Prostate gland (tissue), 2 donors: Measurements from ENCODE around the gene OTX2. TPM values are rescaled to one million over a fixed set of nuclear protein-coding genes. Genes with fewer than 3 reads are reported as not detected.

Source experiments
- DNase-seq: peaks from one replicate; pipeline ENCODE4 v3.0.0-alpha.2; 2019; ENCODE audit warnings: low spot score
- H3K27ac ChIP-seq, 2 donors: fragments of 200-600 bp; sonication (generic); 2 replicates each; pipeline ENCODE4 v1.5.1; 2017 to 2019
- H3K27me3 ChIP-seq: fragments of 200-600 bp; sonication (generic); replicated peaks from 2 replicates; pipeline ENCODE4 v1.5.1; 2019; ENCODE audit not compliant: insufficient read depth
- H3K36me3 ChIP-seq, 2 donors: fragments of 200-600 bp; sonication (generic); 1 replicate in 1 of 2; 2 replicates in 1 of 2; pipeline versions ENCODE4 v1.5.1 to v1.8.1; 2017 to 2019
- H3K4me1 ChIP-seq: fragments of 200-600 bp; sonication (generic); replicated peaks from 2 replicates; pipeline ENCODE4 v1.5.1; 2019
- H3K4me3 ChIP-seq, 2 donors: fragments of 200-600 bp; sonication (generic); 2 replicates each; pipeline ENCODE4 v1.5.1; 2017 to 2019
- H3K9me3 ChIP-seq: fragments of 200-600 bp; sonication (generic); 2 replicates; pipeline ENCODE4 v1.5.1; 2017
- POLR2A ChIP-seq: fragments of 450-650 bp; IDR thresholded peaks from one replicate; pipeline ENCODE4 v1.6.1; 2016; ENCODE audit warnings: antibody characterized with exemption, mild to moderate bottlenecking
- POLR2AphosphoS5 ChIP-seq: sonication (generic); formaldehyde crosslinking; IDR thresholded peaks from one replicate; pipeline ENCODE4 v1.6.1; 2017; ENCODE audit warnings: antibody characterized with exemption
- WGBS: methylation state at CpG from one replicate; pipeline ENCODE4 v1.1.5; 2018; 5-methylcytosine and 5-hydroxymethylcytosine counted together
- intact Hi-C: fragments of 100-400 bp; cut with DNase I; formaldehyde crosslinking; loops from one replicate; pipeline ENCODE4 v1.14.2; 2022
- total RNA-seq, 2 donors: library from RNA; depleted of rRNA; stranded (reverse); fragments of >200 nt; gene quantifications; one replicate each; pipeline ENCODE4 v1.1.0, GENCODE V29; 2016
- TF ChIP-seq, protein P1 (sequence below), 4 experiments: fragments of 200-600 bp in 2 of 4; fragments of 450-650 bp in 2 of 4; sonication (generic) in 2 of 4; IDR thresholded peaks; 1 replicate in 3 of 4; 2 replicates in 1 of 4; pipeline ENCODE4 v1.5.1; 2016 to 2019; ENCODE audit warnings: antibody characterized with exemption in 4 of 4, mild to moderate bottlenecking in 2 of 4, moderate library complexity in 2 of 4

Gene OTX2
- total RNA-seq, 2 donors from 2014 or later = not detected

DNA sequence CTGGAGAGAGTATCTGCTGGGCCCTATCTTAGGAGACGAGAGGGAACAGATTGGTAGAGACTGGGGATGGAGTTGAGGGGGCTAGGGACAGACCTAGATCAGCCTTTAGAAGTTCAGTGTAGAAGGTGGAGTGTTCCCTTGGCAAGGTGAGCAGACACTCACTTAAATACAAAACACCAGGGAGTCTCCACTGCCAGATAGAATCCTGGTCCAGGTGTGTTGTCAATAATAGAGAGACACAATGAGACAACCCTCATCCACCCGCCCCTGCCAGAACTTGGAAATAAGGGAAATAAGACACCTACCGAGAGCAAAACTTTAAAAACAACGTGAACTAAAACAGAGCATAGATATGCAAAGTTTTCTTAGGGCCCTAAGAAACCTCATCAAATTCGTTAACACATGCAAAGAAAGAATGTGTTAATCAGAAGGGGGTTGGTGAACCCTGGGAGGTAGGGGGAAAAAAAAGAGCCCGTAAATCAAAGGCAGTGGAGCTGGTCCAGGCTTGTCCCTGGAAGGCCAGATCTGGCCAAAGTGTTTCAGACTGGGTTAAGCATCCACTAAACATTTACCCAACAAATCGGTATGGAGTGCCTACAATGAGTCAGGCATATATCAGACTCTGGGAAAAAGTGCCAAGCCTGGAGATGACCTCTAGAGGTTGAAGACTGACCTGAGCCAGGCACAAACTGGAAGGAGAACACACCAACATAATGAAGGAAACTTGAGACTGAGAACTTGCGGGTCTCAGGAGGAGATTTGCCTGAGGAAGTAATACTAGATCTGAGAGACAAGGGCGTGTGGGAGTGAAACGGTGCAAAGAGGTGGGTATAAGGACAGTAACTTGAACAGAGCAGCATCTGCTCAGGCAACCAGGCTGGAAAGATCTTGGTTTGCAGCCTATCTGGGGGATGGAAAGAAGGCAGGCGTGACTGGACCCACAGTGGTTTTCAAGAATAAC lies 37.0 kb upstream of the OTX2 start:
- TF ChIP-seq, protein P1, sequence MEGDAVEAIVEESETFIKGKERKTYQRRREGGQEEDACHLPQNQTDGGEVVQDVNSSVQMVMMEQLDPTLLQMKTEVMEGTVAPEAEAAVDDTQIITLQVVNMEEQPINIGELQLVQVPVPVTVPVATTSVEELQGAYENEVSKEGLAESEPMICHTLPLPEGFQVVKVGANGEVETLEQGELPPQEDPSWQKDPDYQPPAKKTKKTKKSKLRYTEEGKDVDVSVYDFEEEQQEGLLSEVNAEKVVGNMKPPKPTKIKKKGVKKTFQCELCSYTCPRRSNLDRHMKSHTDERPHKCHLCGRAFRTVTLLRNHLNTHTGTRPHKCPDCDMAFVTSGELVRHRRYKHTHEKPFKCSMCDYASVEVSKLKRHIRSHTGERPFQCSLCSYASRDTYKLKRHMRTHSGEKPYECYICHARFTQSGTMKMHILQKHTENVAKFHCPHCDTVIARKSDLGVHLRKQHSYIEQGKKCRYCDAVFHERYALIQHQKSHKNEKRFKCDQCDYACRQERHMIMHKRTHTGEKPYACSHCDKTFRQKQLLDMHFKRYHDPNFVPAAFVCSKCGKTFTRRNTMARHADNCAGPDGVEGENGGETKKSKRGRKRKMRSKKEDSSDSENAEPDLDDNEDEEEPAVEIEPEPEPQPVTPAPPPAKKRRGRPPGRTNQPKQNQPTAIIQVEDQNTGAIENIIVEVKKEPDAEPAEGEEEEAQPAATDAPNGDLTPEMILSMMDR (IDR thresholded peaks at IDR 0.05) = no peak
- Histone ChIP-seq H3K27me3 (no peaks in the 10 kb centered on the region), H3K4me1 (no peaks in the 10 kb centered on the region), H3K4me3 (no peak overlapping the region), H3K9me3 (no peaks in the 10 kb centered on the region), H3K27ac (no peak overlapping the region), H3K36me3 (no peaks in the 10 kb centered on the region)
- no peak for DNase-seq
- 36% methylated on average over 11 of the region's 11 CpGs for WGBS
- intact Hi-C loops = no loop called here

DNA sequence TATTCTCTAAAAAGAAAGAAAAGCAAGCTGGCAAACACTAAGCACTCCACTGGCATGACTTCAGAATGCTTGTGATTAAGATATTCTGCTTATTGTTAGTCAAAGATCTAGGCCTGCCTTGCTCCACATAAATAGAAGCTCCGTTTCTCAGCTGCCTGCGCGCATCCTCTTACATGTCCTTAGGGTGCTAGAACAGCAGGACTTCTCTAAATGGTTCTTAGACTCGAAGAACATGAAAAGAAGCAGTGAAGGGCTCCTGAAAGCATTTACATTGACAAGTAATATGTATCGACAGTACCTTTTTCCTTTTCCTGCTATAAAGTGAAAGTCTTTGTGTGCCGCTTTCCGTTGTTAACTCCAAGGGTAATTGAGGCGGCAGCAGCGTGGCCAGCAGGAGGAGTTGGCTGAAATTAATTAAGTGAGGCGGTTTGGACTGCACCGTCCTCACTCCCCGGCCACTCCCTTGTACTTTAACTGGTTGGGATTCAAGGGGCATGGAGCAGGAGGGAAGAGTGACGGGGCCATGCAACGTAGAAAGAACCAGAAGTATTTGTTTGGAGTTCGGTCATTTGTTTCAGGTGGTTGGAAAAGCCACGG lies 34.2 kb upstream of the OTX2 start:
- TF ChIP-seq, protein P1 (IDR thresholded peaks at IDR 0.05) = no peak
- no peak for TF ChIP-seq POLR2AphosphoS5
- no peak for TF ChIP-seq POLR2A
- Histone ChIP-seq H3K4me1 (no peaks in the 10 kb centered on the region), H3K4me3 (no peak overlapping the region), H3K27ac (no peak overlapping the region), H3K9me3 (no peaks in the 10 kb centered on the region), H3K36me3 (no peaks in the 10 kb centered on the region), H3K27me3 (no peaks in the 10 kb centered on the region)
- intact Hi-C loops = no loop called here
- no peak for DNase-seq
- WGBS = 27% methylated on average over 16 of the region's 16 CpGs

DNA sequence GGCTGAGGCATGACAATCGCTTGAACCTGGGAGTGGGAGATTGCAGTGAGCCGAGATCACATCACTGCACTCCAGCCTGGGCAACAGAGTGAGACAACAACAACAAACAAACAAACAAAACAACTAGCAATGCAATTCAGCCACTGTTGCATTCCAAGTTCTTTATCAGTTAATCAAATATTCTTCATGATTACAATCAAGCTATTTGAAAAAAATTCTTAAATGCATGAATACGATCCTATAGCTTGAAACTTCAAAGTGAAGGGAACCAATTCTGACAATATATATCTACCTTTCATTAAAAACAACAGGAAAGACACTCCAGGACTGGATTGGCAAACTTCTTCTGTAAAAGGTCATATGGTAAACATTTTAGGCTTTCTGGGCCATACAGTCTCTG lies 31.3 kb upstream of the OTX2 start:
- intact Hi-C loops = no loop called here
- H3K27ac ChIP-seq = no peak overlapping the region
- TF ChIP-seq POLR2A (no peak), POLR2AphosphoS5 (no peak)
- TF ChIP-seq, protein P1 (IDR thresholded peaks at IDR 0.05) = no peak
- H3K9me3 ChIP-seq = no peaks in the 10 kb centered on the region
- H3K27me3 ChIP-seq = no peaks in the 10 kb centered on the region
- no peaks in the 10 kb centered on the region for H3K36me3 ChIP-seq
- no peak for DNase-seq
- WGBS = 80% methylated on average over 3 of the region's 3 CpGs
- H3K4me1 ChIP-seq = no peaks in the 10 kb centered on the region
- H3K4me3 ChIP-seq = no peak overlapping the region

DNA sequence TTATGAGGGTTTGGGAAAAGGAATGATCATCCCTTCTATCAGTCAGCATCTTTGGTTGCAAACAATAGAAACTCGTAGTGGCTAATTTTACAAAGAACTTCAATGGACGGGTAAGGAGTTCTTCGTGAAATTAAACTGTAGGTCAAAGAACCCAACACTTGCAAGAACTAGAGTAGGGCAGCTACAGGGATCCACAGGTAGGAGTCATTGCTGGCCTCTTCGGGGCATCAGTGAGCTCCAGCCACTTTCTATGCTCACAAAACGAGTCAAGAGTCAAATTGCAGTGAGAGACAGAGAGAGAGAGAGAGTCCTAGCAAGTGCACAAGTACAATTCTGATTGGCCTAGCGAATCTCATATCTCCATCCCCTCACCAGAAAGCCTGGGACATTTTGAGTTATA lies 29.9 kb upstream of the OTX2 start:
- 69% methylated on average over 6 of the region's 6 CpGs for WGBS
- TF ChIP-seq, protein P1 (IDR thresholded peaks at IDR 0.05) = no peak
- TF ChIP-seq POLR2A = no peak
- no peak overlapping the region for H3K4me3 ChIP-seq
- H3K36me3 ChIP-seq = no peaks in the 10 kb centered on the region
- H3K9me3 ChIP-seq = no peaks in the 10 kb centered on the region
- no peak for DNase-seq
- H3K4me1 ChIP-seq = no peaks in the 10 kb centered on the region
- intact Hi-C loops = no loop called here
- no peaks in the 10 kb centered on the region for H3K27me3 ChIP-seq
- no peak overlapping the region for H3K27ac ChIP-seq

DNA sequence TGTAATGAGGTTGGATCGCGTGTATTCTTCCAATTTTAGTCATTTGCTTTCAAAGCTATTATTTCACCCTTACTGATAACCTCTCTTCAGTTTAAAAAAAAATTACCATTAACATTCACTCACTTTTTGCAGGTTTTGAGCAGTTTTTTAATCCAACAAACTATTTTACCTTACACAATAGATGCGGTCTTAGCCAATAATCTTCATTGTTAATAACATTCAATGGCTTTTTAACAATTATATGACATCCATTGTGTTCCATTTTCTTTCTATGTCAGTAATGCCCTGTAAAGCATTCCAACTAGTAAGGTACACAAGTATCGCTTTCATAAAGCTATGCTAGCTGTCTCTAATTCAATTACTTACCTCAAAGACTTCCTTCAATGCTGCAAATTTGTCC lies 18.9 kb upstream of the OTX2 start:
- DNase-seq = no peak
- H3K27ac ChIP-seq = no peak overlapping the region
- no peaks in the 10 kb centered on the region for H3K9me3 ChIP-seq
- intact Hi-C loops = no loop called here
- TF ChIP-seq POLR2A = no peak
- TF ChIP-seq POLR2AphosphoS5 = no peak
- TF ChIP-seq, protein P1 (IDR thresholded peaks at IDR 0.05) = no peak
- H3K4me1 ChIP-seq = no peaks in the 10 kb centered on the region
- no peaks in the 10 kb centered on the region for H3K27me3 ChIP-seq
- WGBS = 90% methylated on average over 4 of the region's 4 CpGs
- H3K36me3 ChIP-seq = no peaks in the 10 kb centered on the region
- H3K4me3 ChIP-seq = no peak overlapping the region
